Amygdala (tissue), 56 donors: Measurements from ENCODE around the gene TMEM196.
"Not testable (repeated sequence)": the region's sequence is repeated elsewhere in the genome, so short reads cannot be mapped to it uniquely, and the experiment has no call there.

Experiments
- DNase-seq, 56 donors: peaks; one replicate each; lab custom pipeline; 2025; lab: John Stamatoyannopoulos, UW

Gene TMEM196

GRCh38 chr7:19708397-19709248, 64.8 kb downstream of the TMEM196 start, which contains the start of gene POLR1F:
Gene POLR1F (minus strand): TSS chr7:19709037. CDS start chr7:19709016, 21 bp downstream.
- DNase-seq: peak; percentile 41 to 97 (median 90)

DNA sequence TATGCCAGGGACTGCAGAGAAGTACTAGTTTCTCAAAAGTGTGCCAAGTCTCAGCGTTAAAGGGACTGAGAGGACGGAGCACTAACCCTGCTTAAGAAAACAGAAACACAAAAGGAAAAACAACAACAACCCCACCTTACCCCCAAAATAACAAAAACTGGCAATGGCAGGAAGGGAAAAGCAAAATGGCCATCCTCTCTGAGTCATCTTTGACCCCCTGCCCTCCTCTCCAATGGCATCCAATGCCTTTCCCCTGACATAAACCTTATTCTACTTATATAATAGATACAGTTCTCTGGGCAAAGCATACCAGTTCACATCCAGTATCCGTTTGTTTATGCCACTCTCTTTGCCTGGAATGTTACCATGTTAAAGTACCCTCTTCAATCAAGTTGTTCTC, 66.2 kb downstream of the TMEM196 start:
- DNase-seq: no peak

DNA sequence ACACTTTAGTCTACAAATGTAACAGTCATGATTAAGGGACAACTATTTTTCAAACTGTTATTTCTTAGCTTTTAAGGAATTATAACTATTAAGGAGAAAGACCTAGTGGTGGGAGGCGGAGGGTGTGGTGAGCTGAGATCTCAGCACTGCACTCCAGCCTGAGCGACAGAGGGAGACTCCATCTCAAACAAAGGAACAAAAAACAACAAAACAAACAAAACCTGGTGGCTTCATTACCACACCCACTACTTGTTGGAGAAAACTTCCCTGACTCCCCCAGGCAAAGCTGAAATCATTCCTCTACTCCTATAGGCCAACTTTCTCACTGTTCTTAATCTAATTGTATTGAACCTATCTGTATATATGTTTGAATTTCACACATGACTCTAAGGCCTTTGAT, 67.8 kb downstream of the TMEM196 start:
- DNase-seq: no peak

DNA sequence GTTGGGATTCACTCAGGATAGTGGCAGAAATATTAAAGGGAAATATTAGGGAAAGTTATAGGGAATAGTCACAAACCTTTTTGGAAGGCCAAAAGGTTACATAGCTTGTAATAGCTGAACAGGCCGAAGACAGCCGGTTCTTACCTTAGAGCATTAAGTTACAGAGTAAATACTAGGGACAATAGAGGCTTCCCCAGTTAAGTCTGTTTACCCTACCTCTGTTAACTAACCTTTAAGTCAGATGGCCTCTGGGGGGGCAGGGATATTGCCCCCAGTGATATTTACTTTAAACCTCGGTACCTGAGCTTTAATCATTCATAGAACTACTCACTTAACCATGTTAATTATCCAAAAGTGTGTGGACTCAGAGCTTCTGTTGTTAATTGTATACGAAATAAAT, 71.9 kb downstream of the TMEM196 start:
- no peak for DNase-seq

- no peak for DNase-seq
Measured at GRCh38 chr7:19700936-19701335, 72.5 kb downstream of the TMEM196 start.

DNA sequence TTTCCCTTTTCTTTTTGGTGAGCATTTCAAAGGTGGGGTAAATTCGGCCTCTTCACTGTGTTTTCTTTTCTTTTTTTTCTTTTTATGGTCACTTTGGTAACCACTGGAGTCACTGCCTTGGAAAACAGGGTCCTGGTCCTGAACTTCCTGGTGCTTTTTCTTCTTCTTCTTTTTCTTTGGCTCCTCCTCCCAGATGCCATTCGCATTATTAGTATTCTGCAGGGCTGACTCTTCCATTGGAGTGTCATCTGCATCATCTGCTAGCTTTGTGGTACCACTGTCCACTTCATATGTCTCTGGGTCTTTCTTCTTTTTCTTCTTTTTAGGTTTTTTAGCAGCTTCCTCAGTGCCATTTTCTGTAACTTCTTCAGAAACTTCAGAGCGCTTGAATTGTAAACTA, 75.1 kb downstream of the TMEM196 start:
- no peak for DNase-seq

DNA sequence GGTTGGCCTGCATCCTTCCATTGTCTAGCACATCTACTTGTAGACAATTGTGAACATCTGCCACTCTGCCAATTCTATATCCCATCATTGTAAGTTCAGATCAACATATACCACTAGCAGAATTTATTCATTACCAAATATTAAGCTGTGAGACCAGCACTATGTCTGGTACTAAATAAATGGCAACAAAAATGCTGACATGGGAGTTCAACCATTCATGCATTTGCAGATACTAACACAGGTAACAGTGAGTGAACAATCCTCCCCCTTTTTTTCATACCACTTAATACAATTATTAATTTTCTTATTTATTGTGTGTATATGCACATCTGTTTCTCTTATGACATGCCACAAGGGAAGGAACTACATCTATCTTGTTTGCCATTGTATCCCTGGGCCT, 76.5 kb downstream of the TMEM196 start:
- no peak for DNase-seq

DNA sequence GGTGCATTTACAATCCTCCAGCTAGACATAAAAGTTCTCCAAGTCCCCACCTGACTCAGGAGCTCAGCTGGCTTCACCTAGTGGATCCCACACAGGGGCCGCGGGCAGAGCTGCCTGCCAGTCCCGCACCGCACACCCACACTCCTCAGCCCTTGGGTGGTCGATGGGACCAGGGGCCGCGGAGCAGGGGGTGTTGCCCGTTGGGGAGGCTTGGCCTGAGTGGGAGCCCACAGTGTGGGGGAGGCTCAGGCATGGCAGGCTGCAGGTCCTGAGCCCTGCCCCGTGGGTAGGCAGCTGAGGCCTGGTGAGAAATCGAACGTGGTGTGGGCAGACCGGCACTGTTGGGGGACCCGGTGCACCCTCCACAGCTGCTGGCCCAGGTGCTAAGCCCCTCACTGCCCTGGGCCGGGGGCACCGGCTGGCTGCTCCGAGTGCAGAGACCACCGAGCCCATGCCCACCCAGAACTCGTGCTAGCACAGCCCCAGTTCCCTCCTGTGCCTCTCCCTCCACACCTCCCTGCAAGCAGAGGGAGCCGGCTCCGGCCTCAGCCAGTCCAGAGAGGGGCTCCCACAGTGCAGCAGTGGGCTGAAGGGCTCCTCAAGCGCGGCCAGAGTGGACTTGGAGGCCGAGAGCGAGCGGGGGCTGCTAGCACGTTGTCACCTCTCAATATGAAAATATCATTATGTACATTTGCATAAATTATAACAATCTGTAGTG, 81.1 kb downstream of the TMEM196 start:
- no peak for DNase-seq

- DNase-seq: no peak
Measured at GRCh38 chr7:19690736-19691135, 82.7 kb downstream of the TMEM196 start.

GRCh38 chr7:19689130-19689529, 84.3 kb downstream of the TMEM196 start:
- not testable (repeated sequence) for DNase-seq

DNA sequence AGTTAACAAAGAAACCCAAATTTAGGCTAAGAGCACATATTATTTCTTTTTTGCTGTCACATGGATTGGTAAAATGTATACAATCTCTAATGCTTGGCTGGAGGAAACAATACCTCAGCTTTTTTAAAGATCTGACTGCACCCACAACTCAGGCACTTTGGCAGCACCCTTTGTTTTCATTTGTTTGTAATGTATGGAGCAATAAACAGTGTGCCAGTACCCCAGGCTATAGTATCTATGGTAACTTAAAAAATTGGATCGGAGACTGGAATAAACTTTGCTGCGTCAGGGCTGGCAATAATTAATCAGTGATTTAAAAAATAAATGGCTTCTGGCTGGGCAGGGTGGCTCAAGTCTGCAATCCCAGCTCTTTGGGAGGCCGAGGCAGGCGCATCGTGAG, 91.8 kb downstream of the TMEM196 start:
- DNase-seq: no peak

- DNase-seq: no peak
Measured at GRCh38 chr7:19677180-19677579, 96.2 kb downstream of the TMEM196 start.

GRCh38 chr7:19675816-19676215, 97.6 kb downstream of the TMEM196 start:
- DNase-seq: no peak

DNA sequence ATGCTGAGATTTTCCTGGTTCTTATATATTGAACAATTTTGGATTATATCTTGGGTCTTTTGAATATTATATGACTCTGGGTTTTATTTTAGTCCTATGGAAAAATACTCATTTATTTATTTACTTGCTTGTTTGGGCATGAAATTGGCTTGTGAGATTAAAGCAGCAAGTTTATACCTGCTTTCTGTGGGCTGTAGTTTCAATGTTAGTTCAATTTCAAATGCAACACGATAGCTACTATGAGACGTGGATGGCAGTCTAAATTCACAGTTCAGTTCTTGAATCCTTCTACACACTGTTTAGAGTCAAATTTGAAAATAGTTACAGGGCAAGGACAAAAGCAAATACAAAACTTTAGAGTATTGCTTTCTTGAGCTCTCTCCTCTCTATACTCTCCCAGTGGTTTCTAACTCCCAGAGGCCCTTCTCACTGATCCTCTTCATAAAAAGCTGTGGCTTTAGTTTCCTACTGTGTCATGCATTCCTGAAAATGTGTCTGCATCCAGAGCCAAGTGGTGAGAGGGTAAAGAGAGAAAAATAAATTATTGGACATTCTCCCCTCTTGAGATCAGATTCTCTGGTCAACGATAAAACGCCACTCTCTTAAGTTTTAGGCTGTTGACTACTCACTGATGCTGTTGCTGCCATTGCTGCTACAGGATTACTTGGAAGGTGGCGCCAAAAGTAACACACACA, 99.0 kb downstream of the TMEM196 start:
- DNase-seq: no peak

GRCh38 chr7:19670806-19671205, 102.6 kb downstream of the TMEM196 start:
- DNase-seq: no peak
